HCT116 (cell line): ENCODE measurements around the gene CARD6. TPM values are rescaled to one million over a fixed set of nuclear protein-coding genes. Genes with fewer than 3 reads are reported as not detected.

Experiments used
- ATAC-seq: fragments of 200-7000 bp; cut with Tn5 transposase; 2 replicates; pipeline ENCODE4 v1.9.1; 2020; ENCODE audit warnings: mild to moderate bottlenecking, moderate library complexity
- BruUV-seq: library from RNA; stranded (reverse); fragments of 400-500 nt; replicated peaks from 2 replicates; lab custom pipeline; 2021; lab: Mats Ljungman, UMichigan
- CTCF ChIA-PET: fragments of 300-600 bp; sonication (Branson Sonifier 250); formaldehyde crosslinking; loops from one replicate; lab custom pipeline; 2021; ENCODE audit warnings: antibody characterized with exemption; lab: Charles Lee
- POLR2A ChIA-PET: fragments of 300-600, 350-600 bp; sonication (Branson Sonifier 250); formaldehyde crosslinking; loops from one replicate; lab custom pipeline; 2021; ENCODE audit warnings: antibody characterized with exemption; lab: Charles Lee
- RAD21 ChIA-PET, 2 experiments: fragments of 300-600 bp; sonication (Branson Sonifier 250); formaldehyde crosslinking; loops; one replicate each; lab custom pipeline; 2023; ENCODE audit warnings: low total read pairs in 2 of 2; ENCODE audit not compliant: uncharacterized antibody in 2 of 2, unreplicated experiment in 2 of 2, low non-redundant PET in 1 of 2; lab: Charles Lee
- DNase-seq: peaks from one replicate; pipeline ENCODE4 v3.0.0-alpha.2; 2010; ENCODE audit warnings: low read depth, low spot score
- H2AFZ ChIP-seq: fragments of 200-600 bp; shearing (Covaris generic), sonication (generic); 2 replicates; pipeline ENCODE4 v1.6.1; 2017; ENCODE audit warnings: low read depth, mixed run types, mixed read lengths, antibody characterized with exemption, low read length; ENCODE audit not compliant: poor library complexity, severe bottlenecking
- H3K27ac ChIP-seq: 2 replicates; pipeline ENCODE4 v1.5.1; 2012; ENCODE audit warnings: low read depth, low read length
- H3K27me3 ChIP-seq: fragments of 200-600 bp; sonication (generic); 2 replicates; pipeline ENCODE4 v1.6.1; 2016; ENCODE audit warnings: mixed run types, low read length, mixed read lengths; ENCODE audit not compliant: insufficient read depth
- H3K36me3 ChIP-seq, 2 experiments: fragments of 200-500 bp in 1 of 2; fragments of 200-600 bp in 1 of 2; sonication (Bioruptor generic) in 1 of 2; sonication (generic) in 1 of 2; 2 replicates each; pipeline versions ENCODE4 v1.5.1 to v1.6.1; 2014 to 2016; ENCODE audit warnings: low read length in 2 of 2, inconsistent platforms in 1 of 2, mixed read lengths in 1 of 2, mixed run types in 1 of 2; ENCODE audit not compliant: insufficient read depth in 2 of 2, control insufficient read depth in 1 of 2
- H3K4me1 ChIP-seq, 2 experiments: fragments of 200-600 bp in 1 of 2; sonication (generic) in 1 of 2; 2 replicates each; pipeline versions ENCODE4 v1.5.1 to v1.6.1; 2012 to 2017; ENCODE audit warnings: low read length in 2 of 2, inconsistent platforms in 1 of 2, mild to moderate bottlenecking in 1 of 2, mixed read lengths in 1 of 2, mixed run types in 1 of 2, moderate library complexity in 1 of 2; ENCODE audit not compliant: insufficient read depth in 2 of 2, control insufficient read depth in 1 of 2
- H3K4me2 ChIP-seq: fragments of 200-600 bp; sonication (generic); 2 replicates; pipeline ENCODE4 v1.6.1; 2017; ENCODE audit warnings: mixed run types, low read length, mixed read lengths
- H3K4me3 ChIP-seq, 2 experiments: fragments of 200-600 bp in 1 of 2; sonication (generic) in 1 of 2; replicated peaks in 1 of 2; 2 replicates each; pipeline ENCODE4 v1.5.1; 2011 to 2016; ENCODE audit warnings: low read length in 2 of 2, control low read depth in 1 of 2, low read depth in 1 of 2, mild to moderate bottlenecking in 1 of 2, mixed read lengths in 1 of 2, mixed run types in 1 of 2
- H3K79me2 ChIP-seq: fragments of 200-600 bp; sonication (generic); 2 replicates; pipeline ENCODE4 v1.6.1; 2017; ENCODE audit warnings: mild to moderate bottlenecking, mixed run types, low read length, moderate library complexity, mixed read lengths; ENCODE audit not compliant: insufficient read depth
- H3K9ac ChIP-seq: fragments of 200-600 bp; sonication (generic); 2 replicates; pipeline ENCODE4 v1.6.1; 2016; ENCODE audit warnings: low read length, mixed read lengths
- H3K9me2 ChIP-seq: fragments of 200-600 bp; sonication (generic), shearing (Covaris generic); 2 replicates; pipeline ENCODE4 v1.6.1; 2017; ENCODE audit warnings: mixed run types, mild to moderate bottlenecking, moderate library complexity; ENCODE audit not compliant: insufficient read depth
- H3K9me3 ChIP-seq, 2 experiments: fragments of 200-500 bp in 1 of 2; fragments of 200-600 bp in 1 of 2; sonication (Bioruptor generic) in 1 of 2; sonication (generic) in 1 of 2; 2 replicates each; pipeline ENCODE4 v1.6.1; 2014 to 2017; ENCODE audit warnings: low read length in 2 of 2, mixed read lengths in 2 of 2, inconsistent platforms in 1 of 2, low read depth in 1 of 2, mild to moderate bottlenecking in 1 of 2, mixed run types in 1 of 2, moderate library complexity in 1 of 2; ENCODE audit not compliant: control insufficient read depth in 1 of 2, insufficient read depth in 1 of 2
- H4K20me1 ChIP-seq: fragments of 200-600 bp; sonication (generic), shearing (Covaris generic); 2 replicates; pipeline ENCODE4 v1.6.1; 2017; ENCODE audit warnings: mixed run types, mild to moderate bottlenecking, moderate library complexity; ENCODE audit not compliant: insufficient read depth
- CTCF ChIP-seq, 3 experiments: fragments of 200-600 bp in 1 of 3; sonication (generic) in 1 of 3; IDR thresholded peaks in 2 of 3; conservative IDR thresholded peaks in 1 of 3; 2 replicates each; pipeline ENCODE4 v1.5.1; 2012 to 2017; ENCODE audit warnings: low read depth in 2 of 3, low read length in 2 of 3, antibody characterized with exemption in 1 of 3, borderline replicate concordance in 1 of 3, control low read depth in 1 of 3, mild to moderate bottlenecking in 1 of 3, mixed read lengths in 1 of 3, mixed run types in 1 of 3, moderate library complexity in 1 of 3; ENCODE audit not compliant: insufficient read depth in 1 of 3
- EGR1 ChIP-seq: IDR thresholded peaks from 2 replicates; pipeline ENCODE4 v1.6.1; 2012; ENCODE audit warnings: low read depth
- EZH2 ChIP-seq: fragments of 200-600 bp; sonication (generic); IDR thresholded peaks from 2 replicates; pipeline ENCODE4 v1.6.1; 2017; ENCODE audit warnings: antibody characterized with exemption, mixed run types
- EZH2phosphoT487 ChIP-seq: fragments of 200-600 bp; IDR thresholded peaks from 2 replicates; pipeline ENCODE4 v1.6.1; 2018; ENCODE audit warnings: antibody characterized with exemption, borderline replicate concordance
- FOSL1 ChIP-seq: IDR thresholded peaks from 2 replicates; pipeline ENCODE4 v1.6.1; 2012; ENCODE audit warnings: low read depth
- JUND ChIP-seq: IDR thresholded peaks from 2 replicates; pipeline ENCODE4 v1.6.1; 2012
- MAX ChIP-seq: IDR thresholded peaks from 2 replicates; pipeline ENCODE4 v1.6.1; 2012
- POLR2A ChIP-seq: IDR thresholded peaks from 2 replicates; pipeline ENCODE4 v1.7.0; 2011; ENCODE audit warnings: borderline replicate concordance; ENCODE audit not compliant: insufficient read depth, insufficient read length; ENCODE audit errors: extremely low read depth
- YY1 ChIP-seq: IDR thresholded peaks from 2 replicates; pipeline ENCODE4 v1.6.1; 2011; ENCODE audit warnings: low read length, low read depth, moderate library complexity, mild to moderate bottlenecking; ENCODE audit not compliant: insufficient replicate concordance; ENCODE audit errors: extremely low read depth
- ZBTB33 ChIP-seq: IDR thresholded peaks from 2 replicates; pipeline ENCODE4 v1.6.1; 2011; ENCODE audit warnings: mild to moderate bottlenecking, low read length, moderate library complexity; ENCODE audit not compliant: insufficient replicate concordance; ENCODE audit errors: extremely low read depth
- ZNF274 ChIP-seq: fragments of 200-500 bp; sonication (Bioruptor generic); IDR thresholded peaks from 2 replicates; pipeline ENCODE4 v1.6.1; 2014; ENCODE audit warnings: mild to moderate bottlenecking, low read depth, low read length, inconsistent platforms
- intact Hi-C: fragments of 100-400 bp; cut with micrococcal nuclease; formaldehyde crosslinking; loops from 2 replicates; pipeline ENCODE4 v1.10.0; 2022
- total RNA-seq: library from RNA; stranded (reverse); gene quantifications from one replicate; pipeline ENCODE4 v1.2.1, GENCODE V29; 2021; ENCODE audit not compliant: unreplicated experiment

The CARD6 gene
- total RNA-seq, 1 experiment from 2014 or later, result not detected

GRCh38 chr5:40832345-40832744, 8.8 kb upstream of the CARD6 start:
- Histone ChIP-seq H2AFZ (no peak overlapping the region), H3K9ac (no peak overlapping the region), H3K4me2 (no peak overlapping the region), H4K20me1 (peaks cover 61% of the 10 kb centered on the region; the same call in 1 of the 2 replicates), H3K4me1 (peaks cover 7 to 21% of the 10 kb centered on the region in 2 experiments; a peak in 3 of 4 replicates), H3K27ac (peak overlapping the region; percentile 4; the same call in 1 of the 2 replicates), H3K4me3 (no peak overlapping the region), H3K27me3 (no peaks in the 10 kb centered on the region), H3K9me3 (no peaks in the 10 kb centered on the region), H3K36me3 (peaks cover 60 to 71% of the 10 kb centered on the region in 2 experiments), H3K9me2 (no peaks in the 10 kb centered on the region), H3K79me2 (peaks cover 75% of the 10 kb centered on the region)
- no peak for DNase-seq
- TF ChIP-seq JUND, result no peak
- TF ChIP-seq EZH2, result no peak
- no peak for TF ChIP-seq MAX
- intact Hi-C loops, result no loop called here
- ChIA-PET POLR2A (no interaction called here), CTCF (no interaction called here), RAD21 (no interaction called here)
- BruUV-seq, result no TSS peak
- ATAC-seq, result no peak

GRCh38 chr5:40833712-40834229, 7.4 kb upstream of the CARD6 start:
- Histone ChIP-seq H3K4me3 (peak overlapping the region; percentile 86 to 100), H3K9me3 (no peaks in the 10 kb centered on the region), H3K36me3 (peaks cover 47 to 57% of the 10 kb centered on the region in 2 experiments), H3K27me3 (no peaks in the 10 kb centered on the region), H2AFZ (no peak overlapping the region), H3K4me1 (peaks cover 7 to 21% of the 10 kb centered on the region in 2 experiments; a peak in 3 of 4 replicates), H3K9me2 (no peaks in the 10 kb centered on the region), H3K9ac (peak overlapping the region; percentile 97), H3K79me2 (peaks cover 63% of the 10 kb centered on the region), H3K4me2 (peak overlapping the region; percentile 68), H4K20me1 (peaks cover 47% of the 10 kb centered on the region; the same call in 1 of the 2 replicates), H3K27ac (peak overlapping the region; percentile 94; the same call in 1 of the 2 replicates)
- no peak for DNase-seq
- no TSS peak for BruUV-seq
- CTCF ChIA-PET, result interaction anchor here (0.9 kb wide), 1 partner anchor 35 kb away, joined by 3 read pairs; no protein-coding TSS in a partner anchor
- POLR2A ChIA-PET, result interaction anchor here (1.1 kb wide), 1 partner anchor 9 kb away, joined by 3 read pairs; no protein-coding TSS in a partner anchor
- no peak for ATAC-seq
- RAD21 ChIA-PET, result no interaction called here
- intact Hi-C loops, result no loop called here
- TF ChIP-seq EGR1 (no peak), EZH2 (no peak), POLR2A (no peak), CTCF (IDR thresholded peaks at IDR 0.05 in 2 of 3, conservative IDR thresholded peaks at IDR 0.05 in 1 of 3; ENCODE audit: borderline replicate concordance in 1 of 3, insufficient read depth in 1 of 3, low read depth in 2 of 3, low read length in 2 of 3) (no peak), FOSL1 (no peak), ZNF274 (no peak), ZBTB33 (no peak), YY1 (no peak), EZH2phosphoT487 (no peak), MAX (no peak)
